Psoas muscle (tissue), 8 donors: ENCODE measurements around the gene DLGAP1. TPM values are rescaled to one million over a fixed set of nuclear protein-coding genes. Genes with fewer than 3 reads are reported as not detected.

Experiments used
- ATAC-seq, 4 donors: fragments of 200-7000 bp; cut with Tn5 transposase; one replicate each; pipeline ENCODE4 v1.9.1; 2020; ENCODE audit warnings: moderate library complexity in 3 of 4, mild to moderate bottlenecking in 2 of 4
- DNase-seq, 2 donors: peaks; one replicate each; pipeline ENCODE4 v3.0.0-alpha.2; 2020
- H3K27ac ChIP-seq: fragments of 200-600 bp; one replicate; pipeline ENCODE4 v1.8.0; 2022
- H3K27me3 ChIP-seq, 3 donors: fragments of 200-600 bp in 1 of 3; one replicate each; pipeline versions ENCODE4 v1.6.1 to v1.8.0; 2013 to 2022; ENCODE audit warnings: low read length in 2 of 3, mild to moderate bottlenecking in 2 of 3, moderate library complexity in 1 of 3; ENCODE audit not compliant: insufficient read depth in 3 of 3
- H3K36me3 ChIP-seq, 2 donors: fragments of 200-600 bp in 1 of 2; one replicate each; pipeline versions ENCODE4 v1.6.1 to v1.8.0; 2013 to 2022; ENCODE audit warnings: low read depth in 1 of 2, mild to moderate bottlenecking in 1 of 2, moderate library complexity in 1 of 2; ENCODE audit not compliant: insufficient read depth in 1 of 2
- H3K4me1 ChIP-seq: fragments of 200-600 bp; one replicate; pipeline ENCODE4 v1.8.0; 2022
- H3K4me3 ChIP-seq: fragments of 200-600 bp; one replicate; pipeline ENCODE4 v1.8.0; 2022; ENCODE audit warnings: mild to moderate bottlenecking
- H3K9me3 ChIP-seq: fragments of 200-600 bp; one replicate; pipeline ENCODE4 v1.8.0; 2022
- WGBS, 3 donors: extraction: QIAGEN DNeasy Blood & Tissue Kit; methylation state at CpG; one replicate each; pipeline versions ENCODE4 v1.1.6 to v1.1.7; 2013; 5-methylcytosine and 5-hydroxymethylcytosine counted together
- intact Hi-C, 2 donors: fragments of 100-400 bp; cut with DNase I; formaldehyde crosslinking; loops; one replicate each; pipeline versions ENCODE4 v1.11.0 to v1.14.2; 2022
- polyA plus RNA-seq, 3 donors: library from polyadenylated mRNA; stranded (reverse); fragments of 200-250 nt; gene quantifications; one replicate each; pipeline ENCODE4 v1.2.3, GENCODE V29; 2013
- total RNA-seq, 4 donors: library from RNA; stranded (reverse); fragmentation: NEBNext Ultra II Directional in 2 of 4; extraction: Animal tissue kit (Norgen Biotek cat#: 25700) in 2 of 4; gene quantifications; one replicate each; pipeline versions ENCODE4 v1.2.1 to v1.2.4, GENCODE V29; 2021 to 2023
- TF ChIP-seq, protein P1 (sequence below): fragments of 200-600 bp; IDR thresholded peaks from one replicate; pipeline ENCODE4 v1.8.0; 2022; ENCODE audit warnings: antibody characterized with exemption
- donor health status: healthy with polysubstance abuse.
- donor health status: DM: no; HTN: no; CAD: no; lungs with moderate emphysema.
- donor health status: Bipolar disorder and iron deficiency.
- donor health status: healthy.
- donor health status: DM: yes; HTN: yes; CAD: no.
- donor health status: DM: no; HTN: no; CAD: no.
- donor health status: DM: no; HTN: no; CAD: no.
- donor health status: DM: yes; HTN: yes; CAD: no.

DLGAP1 gene
- total and polyA plus RNA-seq, 7 donors, result 0.09 to 0.26 (median 0.16) TPM; not detected in 1

DNA sequence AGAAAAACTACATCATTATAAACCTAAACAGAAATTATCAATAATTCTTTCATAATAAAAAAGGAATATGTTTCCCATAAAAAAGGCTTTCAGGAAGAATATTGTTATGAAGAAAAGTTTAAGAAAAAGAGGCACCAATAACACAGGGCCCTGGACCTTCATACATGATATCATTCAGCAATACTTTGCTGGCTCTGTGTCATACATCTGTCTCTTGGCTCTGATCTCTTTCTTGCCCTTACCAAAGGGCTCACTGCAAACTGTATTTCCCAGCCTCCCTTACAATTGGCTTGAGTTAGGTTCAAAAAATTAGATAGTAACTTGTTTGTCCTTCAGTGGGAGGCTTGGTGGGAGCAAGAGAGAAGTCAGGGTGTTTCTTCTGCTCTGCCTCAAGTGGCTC lies 506.1 kb downstream of the DLGAP1 start:
- Histone ChIP-seq H3K4me3 (no peak overlapping the region), H3K9me3 (no peaks in the 10 kb centered on the region), H3K27ac (no peak overlapping the region), H3K27me3 (no peaks in the 10 kb centered on the region), H3K4me1 (no peaks in the 10 kb centered on the region), H3K36me3 (no peaks in the 10 kb centered on the region)
- intact Hi-C loops, result no loop called here
- DNase-seq (no peak), ATAC-seq (no peak)
- TF ChIP-seq, protein P1, sequence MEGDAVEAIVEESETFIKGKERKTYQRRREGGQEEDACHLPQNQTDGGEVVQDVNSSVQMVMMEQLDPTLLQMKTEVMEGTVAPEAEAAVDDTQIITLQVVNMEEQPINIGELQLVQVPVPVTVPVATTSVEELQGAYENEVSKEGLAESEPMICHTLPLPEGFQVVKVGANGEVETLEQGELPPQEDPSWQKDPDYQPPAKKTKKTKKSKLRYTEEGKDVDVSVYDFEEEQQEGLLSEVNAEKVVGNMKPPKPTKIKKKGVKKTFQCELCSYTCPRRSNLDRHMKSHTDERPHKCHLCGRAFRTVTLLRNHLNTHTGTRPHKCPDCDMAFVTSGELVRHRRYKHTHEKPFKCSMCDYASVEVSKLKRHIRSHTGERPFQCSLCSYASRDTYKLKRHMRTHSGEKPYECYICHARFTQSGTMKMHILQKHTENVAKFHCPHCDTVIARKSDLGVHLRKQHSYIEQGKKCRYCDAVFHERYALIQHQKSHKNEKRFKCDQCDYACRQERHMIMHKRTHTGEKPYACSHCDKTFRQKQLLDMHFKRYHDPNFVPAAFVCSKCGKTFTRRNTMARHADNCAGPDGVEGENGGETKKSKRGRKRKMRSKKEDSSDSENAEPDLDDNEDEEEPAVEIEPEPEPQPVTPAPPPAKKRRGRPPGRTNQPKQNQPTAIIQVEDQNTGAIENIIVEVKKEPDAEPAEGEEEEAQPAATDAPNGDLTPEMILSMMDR, result no peak

DNA sequence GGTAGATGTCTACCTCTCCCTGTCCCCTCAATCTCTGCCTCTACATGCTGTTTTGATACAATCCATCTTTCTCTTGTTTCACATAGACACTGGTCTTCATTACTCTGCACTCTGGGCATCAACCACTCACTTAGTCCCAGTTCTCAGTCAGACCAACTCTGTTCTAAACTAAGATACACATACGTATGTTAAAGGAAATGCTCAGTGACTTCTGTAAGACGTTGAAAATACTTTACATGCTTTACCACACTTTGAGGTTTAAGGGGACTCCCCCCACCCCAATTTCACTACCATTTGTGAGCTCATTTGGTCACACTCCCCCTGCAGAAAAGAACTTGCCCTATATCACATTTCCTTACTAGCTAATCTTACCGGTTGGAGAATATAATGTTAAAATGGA lies 507.7 kb downstream of the DLGAP1 start:
- Histone ChIP-seq H3K9me3 (no peaks in the 10 kb centered on the region), H3K4me3 (no peak overlapping the region), H3K4me1 (no peaks in the 10 kb centered on the region), H3K27me3 (no peaks in the 10 kb centered on the region), H3K36me3 (no peaks in the 10 kb centered on the region), H3K27ac (no peak overlapping the region)
- intact Hi-C loops, result no loop called here
- ATAC-seq (no peak), DNase-seq (no peak)
- 65 to 78% (median 77%) methylated on average over 3 of the region's 3 CpGs for WGBS, 3 donors
- TF ChIP-seq, protein P1, result no peak

DNA sequence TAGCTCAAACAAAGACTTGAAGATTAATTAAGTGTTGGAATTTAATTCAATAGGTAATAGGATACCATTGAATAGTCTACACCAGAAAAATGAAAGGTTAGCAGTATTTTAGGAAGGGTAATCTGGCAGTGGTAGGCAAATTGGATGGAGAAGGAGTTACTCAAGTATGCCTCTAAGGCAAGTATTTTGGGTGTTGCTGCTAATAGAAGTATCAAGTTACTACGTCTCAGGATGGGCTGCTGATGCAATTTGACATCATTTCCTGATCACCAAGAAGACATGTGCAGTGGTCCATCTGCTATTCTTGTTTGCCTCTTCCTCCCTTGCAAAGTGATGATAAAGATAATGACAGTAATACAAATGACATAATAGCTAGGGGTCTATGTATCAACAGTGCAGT lies 519.8 kb downstream of the DLGAP1 start:
- Histone ChIP-seq H3K4me3 (no peak overlapping the region), H3K36me3 (no peaks in the 10 kb centered on the region), H3K27me3 (no peaks in the 10 kb centered on the region), H3K27ac (no peak overlapping the region), H3K4me1 (no peaks in the 10 kb centered on the region), H3K9me3 (peaks cover 5% of the 10 kb centered on the region)
- intact Hi-C loops, result no loop called here
- TF ChIP-seq, protein P1, result no peak
- WGBS, 3 donors, result 35 to 52% (median 43%) methylated on average over 1 of the region's 1 CpG
- no peak for DNase-seq
- ATAC-seq, result no peak

DNA sequence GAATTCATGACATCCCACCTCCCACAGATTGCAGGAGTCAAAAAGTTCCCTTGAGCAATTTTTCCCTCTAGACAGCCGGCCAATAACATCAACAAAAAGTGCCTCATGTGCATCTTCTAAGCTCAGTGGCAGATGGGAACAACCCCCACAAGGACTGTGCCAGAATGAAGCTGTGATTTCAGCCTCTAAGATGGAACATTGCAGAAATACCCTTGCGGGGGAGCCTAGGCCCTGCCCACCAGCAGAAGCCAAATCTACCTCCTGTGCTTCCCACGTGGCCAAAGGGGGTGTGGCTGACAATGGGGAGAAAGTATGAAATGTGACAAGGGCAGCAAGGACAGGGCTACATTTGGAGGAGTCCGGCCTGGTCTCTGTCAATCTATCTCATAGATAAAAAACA lies 522.8 kb downstream of the DLGAP1 start:
- H3K36me3 ChIP-seq, result no peaks in the 10 kb centered on the region
- no peaks in the 10 kb centered on the region for H3K27me3 ChIP-seq
- H3K27ac ChIP-seq, result no peak overlapping the region
- no peak for ATAC-seq
- no peak overlapping the region for H3K4me3 ChIP-seq
- intact Hi-C loops, result no loop called here
- no peaks in the 10 kb centered on the region for H3K9me3 ChIP-seq
- no peaks in the 10 kb centered on the region for H3K4me1 ChIP-seq
- TF ChIP-seq, protein P1, result no peak
- no peak for DNase-seq
- WGBS, 3 donors, result 50 to 58% (median 50%) methylated on average over 4 of the region's 4 CpGs

DNA sequence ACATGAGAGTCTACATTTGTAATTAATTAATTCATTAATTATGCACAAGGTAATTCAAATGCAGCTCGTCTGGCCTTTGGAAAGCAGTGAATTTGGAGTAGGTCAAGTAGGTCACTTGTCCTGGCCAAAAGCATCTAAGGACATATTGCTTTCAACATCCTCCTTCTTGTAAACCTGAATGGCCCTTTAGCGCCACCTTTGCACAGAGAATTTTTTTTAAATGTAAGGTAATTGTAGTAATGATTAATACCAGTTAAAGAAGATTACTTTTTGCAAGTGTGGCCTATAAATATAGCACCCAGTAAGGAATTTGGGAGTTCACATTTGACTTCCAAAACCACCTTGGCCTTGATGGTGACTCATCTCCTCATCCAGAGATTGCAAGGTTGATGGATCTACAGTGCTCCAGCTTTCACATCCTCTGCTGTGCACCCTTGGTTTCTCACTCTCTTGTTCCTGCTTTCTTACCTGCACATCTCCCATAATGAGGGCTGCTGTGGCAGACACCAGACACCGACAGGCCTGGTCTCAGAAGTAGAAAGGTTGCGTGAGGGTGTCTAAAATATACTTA lies 523.5 kb downstream of the DLGAP1 start:
- TF ChIP-seq, protein P1, result no peak
- H3K4me3 ChIP-seq, result no peak overlapping the region
- no peaks in the 10 kb centered on the region for H3K36me3 ChIP-seq
- H3K27ac ChIP-seq, result no peak overlapping the region
- WGBS, 3 donors, result 82 to 88% (median 88%) methylated on average over 4 of the region's 4 CpGs
- no peaks in the 10 kb centered on the region for H3K9me3 ChIP-seq
- intact Hi-C loops, result no loop called here
- ATAC-seq, result no peak
- no peaks in the 10 kb centered on the region for H3K4me1 ChIP-seq
- no peaks in the 10 kb centered on the region for H3K27me3 ChIP-seq
- no peak for DNase-seq
